Skin of body (tissue), 2 donors: ENCODE measurements around the gene ATP5F1D. TPM values are rescaled to one million over a fixed set of nuclear protein-coding genes. Genes with fewer than 3 reads are reported as not detected.

Experiments
- DNase-seq: peaks from one replicate; lab custom pipeline; 2025; lab: John Stamatoyannopoulos, UW
- total RNA-seq: library from RNA; depleted of rRNA; stranded (reverse); fragments of >200 nt; gene quantifications from one replicate; pipeline ENCODE4 v1.2.3, GENCODE V29; 2014

The ATP5F1D gene
- total RNA-seq, 1 donor from 2014 or later, result 22.9 TPM

GRCh38 chr19:1220976-1221903, 20.3 kb upstream of the ATP5F1D start:
- no peak for DNase-seq

DNA sequence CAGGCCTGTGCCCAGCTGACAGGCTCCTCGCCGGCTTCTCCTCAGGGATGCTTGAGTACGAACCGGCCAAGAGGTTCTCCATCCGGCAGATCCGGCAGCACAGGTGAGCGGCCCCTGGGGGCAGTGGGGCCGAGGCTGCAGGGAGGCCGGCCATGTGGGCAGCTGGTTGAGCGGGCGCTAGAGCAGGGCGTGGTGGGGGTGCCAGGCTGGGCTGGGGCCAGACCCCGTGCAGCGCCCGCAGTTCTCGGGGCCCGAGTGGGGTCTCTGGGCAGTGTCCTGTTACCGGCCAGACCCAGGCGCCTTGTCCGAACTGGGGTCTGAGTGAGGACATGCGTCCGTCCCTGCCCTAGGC, 19.7 kb upstream of the ATP5F1D start:
- no peak for DNase-seq

DNA sequence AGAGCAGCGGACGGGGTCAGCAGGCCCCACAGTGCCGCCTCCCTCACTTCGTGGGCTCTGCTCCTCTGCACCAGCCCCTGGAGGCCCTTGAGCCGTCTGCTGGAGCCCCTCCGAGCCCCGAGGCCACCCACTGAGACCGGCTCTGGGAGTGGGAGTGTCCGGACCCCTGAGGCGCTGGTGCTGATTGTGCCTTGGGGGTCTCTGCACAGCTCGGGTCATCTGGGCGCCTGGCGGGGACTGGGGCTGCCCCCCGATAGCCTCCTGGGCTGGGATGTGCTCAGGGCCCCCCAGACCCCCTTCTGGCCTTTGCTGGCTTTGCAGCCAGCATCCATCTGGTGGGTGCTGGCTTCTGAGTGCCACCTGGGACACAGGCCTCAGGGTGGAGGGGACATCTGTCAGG, 19.2 kb upstream of the ATP5F1D start:
- DNase-seq, result no peak

GRCh38 chr19:1223018-1223855, 18.3 kb upstream of the ATP5F1D start:
- no peak for DNase-seq

DNA sequence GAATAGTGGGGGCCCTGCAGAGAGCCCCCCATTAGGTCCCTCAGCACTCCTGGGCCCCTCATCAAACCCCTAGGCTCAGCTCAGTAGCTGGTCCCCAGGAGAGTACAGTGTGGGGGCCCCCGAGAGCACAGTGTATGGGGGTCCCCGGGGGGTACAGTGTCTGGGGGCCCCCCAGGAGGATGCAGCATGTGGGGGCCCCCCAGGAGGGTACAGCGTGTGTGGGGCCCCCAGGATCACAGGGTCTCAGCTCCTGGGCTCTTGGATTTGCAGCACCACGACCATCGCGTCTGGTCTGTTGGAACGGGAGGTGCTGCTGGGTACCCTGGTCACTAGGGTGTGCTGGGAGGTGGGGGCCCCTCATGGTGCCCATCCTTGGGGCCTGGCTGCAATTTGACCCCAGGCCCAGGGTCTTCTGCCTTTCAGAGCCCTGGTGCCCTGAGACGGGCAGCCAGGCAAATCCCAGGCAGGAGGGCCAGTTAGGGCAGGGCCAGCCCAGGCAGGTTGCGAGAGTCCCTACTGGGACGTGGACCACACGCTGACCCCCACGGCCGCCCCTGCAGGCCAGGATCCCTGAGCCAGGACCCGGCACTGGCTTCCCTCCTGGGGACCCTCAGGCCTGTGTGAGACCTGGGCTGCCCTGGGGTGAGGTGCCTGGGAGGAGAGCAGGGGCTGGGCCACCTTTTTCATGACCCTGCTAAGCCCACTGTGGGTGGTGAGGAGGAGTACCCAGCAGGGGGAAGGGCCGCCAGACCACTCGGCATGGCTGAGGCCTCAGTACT, 17.3 kb upstream of the ATP5F1D start:
- no peak for DNase-seq

GRCh38 chr19:1224847-1225246, 16.7 kb upstream of the ATP5F1D start:
- no peak for DNase-seq

DNA sequence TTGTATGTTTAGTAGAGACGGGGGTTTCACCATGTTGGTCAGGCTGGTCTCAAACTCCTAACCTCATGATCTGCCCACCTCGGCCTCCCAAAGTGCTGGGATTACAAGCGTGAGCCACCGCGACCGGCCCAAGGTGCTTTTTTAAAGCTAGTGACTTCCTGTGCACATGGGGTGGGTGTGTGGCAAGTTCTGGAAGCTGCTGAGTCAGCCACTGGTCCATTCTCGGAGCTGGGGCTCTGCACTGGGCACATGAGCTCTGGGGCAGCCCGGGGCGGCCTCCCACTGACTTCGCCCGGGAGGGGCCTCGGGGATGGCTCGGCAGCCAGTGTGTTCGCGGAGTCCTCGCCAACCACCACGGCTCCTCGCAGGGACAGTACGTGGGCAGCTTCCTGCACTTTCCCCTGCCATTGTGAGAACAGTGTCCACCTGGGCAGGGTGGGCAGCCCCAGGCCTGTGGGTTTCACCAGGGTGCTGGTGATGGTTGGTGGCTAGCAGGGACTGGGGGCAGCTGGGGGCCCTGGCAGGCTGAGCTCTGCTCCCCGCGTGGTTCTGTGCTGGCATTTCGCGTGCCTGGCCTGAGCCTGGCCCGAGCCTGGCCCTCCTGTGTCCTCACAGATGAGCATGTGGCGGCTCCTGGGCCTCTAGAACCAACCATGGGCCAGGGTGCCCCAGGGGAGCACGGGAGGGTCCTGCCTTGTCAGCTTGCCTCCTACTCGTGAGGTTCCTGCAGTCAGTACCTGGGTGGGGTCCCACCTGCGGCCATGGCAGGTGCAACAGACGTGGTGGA, 15.9 kb upstream of the ATP5F1D start:
- DNase-seq, result no peak

GRCh38 chr19:1226227-1226518, 15.4 kb upstream of the ATP5F1D start:
- no peak for DNase-seq

- no peak for DNase-seq
These were observed 14.8 kb upstream of the ATP5F1D start for GRCh38 chr19:1226522-1227303.

DNA sequence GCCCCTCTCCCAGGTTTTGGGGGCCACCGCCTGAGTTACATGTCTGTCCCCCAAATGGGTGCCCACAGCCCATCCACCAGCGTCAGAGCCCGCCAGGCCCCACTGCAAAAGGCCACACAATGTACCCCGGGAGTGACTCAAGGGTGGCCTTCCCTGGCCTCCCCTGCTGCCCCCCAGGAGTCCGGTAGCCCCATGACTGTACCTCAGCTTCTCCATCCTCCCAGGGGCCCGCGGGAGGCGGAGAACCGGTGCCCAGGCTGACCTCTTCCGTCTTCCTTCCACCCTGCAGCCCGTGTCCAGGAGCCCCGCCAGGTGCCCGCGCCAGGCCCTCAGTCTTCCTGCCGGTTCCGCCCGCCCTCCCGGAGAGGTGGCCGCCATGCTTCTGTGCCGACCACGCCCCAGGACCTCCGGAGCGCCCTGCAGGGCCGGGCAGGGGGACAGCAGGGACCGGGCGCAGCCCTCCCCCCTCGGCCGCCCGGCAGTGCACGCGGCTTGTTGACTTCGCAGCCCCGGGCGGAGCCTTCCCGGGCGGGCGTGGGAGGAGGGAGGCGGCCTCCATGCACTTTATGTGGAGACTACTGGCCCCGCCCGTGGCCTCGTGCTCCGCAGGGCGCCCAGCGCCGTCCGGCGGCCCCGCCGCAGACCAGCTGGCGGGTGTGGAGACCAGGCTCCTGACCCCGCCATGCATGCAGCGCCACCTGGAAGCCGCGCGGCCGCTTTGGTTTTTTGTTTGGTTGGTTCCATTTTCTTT, 14.1 kb upstream of the ATP5F1D start:
- DNase-seq, result no peak

GRCh38 chr19:1228161-1228957, 13.2 kb upstream of the ATP5F1D start:
- DNase-seq, result no peak

DNA sequence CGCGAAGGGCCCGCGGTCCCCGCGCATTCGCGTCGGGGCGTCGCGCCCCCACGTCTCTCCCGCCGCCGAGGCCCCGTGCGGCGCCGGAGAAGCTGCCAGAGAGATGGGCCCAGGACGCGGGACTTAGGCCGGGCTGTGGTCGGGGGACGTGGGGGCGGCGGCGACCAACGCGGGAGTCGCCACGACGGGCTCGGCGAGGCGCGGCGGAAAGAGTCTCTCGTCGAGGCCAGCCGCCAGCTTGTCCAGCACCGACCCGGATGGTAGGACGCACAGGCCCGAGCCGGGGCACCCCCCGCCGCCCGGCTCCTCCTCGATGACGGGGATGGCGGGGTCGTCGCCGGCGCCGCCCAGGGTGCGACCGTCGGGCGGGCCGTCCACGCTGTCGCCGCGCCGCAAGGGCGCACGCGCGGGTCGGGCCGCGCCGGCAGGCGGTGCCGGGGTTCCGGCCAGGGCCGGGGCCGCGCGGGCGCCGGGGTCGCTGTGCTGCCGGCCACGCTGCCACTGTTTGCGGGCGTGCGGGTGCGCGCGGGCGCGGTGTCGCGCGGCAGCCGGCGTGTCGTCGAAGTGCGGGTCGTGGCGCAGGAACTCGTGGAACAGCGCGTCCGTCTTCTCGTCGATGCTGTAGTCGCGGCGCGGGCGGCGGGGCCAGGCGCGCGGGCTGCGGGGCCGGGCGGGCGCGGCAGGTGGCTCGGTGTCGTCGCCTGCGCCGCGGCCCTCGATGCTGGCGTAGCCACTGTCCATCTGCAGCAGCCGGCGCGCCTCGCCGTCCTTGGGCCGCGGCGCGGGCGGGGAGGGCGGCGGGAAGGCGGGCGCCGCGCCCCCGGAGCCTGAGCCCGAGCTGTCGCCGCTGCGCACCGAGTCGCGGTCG, 12.3 kb upstream of the ATP5F1D start:
- DNase-seq, result no peak

- no peak for DNase-seq
These were observed 11.4 kb upstream of the ATP5F1D start for GRCh38 chr19:1229924-1230782.

DNA sequence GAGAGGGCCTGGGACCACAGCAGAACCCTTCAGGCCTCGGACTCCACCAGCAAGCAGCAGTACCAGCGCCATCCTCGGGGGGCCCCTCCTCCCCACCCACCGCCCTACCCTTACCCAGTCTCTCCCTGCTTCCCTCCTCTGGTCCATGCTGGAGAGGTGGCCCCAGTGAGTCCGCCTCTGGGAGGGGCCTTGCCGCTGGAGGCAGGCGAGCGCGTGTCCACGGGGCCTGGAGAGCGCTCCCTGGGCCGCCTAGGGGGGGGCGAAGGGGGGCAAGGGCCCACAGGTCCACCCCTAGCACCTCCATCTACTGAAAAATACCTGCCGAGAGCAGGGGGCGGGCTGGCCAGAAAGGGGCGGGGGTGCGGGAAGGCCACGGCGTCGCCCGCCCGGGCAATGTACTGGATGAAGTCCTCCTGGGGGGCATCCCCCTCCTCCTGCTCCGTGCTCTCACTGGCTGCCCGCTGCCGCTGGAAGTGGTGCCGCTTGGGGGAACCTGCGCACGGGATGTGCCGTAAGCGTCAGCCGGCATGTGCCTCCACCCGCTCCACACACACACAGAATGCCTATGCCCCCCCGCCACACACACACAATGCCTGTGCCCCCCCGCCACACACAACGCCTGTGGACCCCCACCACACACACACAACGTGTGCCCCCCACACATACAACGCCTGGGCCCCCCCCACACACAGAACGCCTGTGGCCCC, 10.6 kb upstream of the ATP5F1D start:
- no peak for DNase-seq

DNA sequence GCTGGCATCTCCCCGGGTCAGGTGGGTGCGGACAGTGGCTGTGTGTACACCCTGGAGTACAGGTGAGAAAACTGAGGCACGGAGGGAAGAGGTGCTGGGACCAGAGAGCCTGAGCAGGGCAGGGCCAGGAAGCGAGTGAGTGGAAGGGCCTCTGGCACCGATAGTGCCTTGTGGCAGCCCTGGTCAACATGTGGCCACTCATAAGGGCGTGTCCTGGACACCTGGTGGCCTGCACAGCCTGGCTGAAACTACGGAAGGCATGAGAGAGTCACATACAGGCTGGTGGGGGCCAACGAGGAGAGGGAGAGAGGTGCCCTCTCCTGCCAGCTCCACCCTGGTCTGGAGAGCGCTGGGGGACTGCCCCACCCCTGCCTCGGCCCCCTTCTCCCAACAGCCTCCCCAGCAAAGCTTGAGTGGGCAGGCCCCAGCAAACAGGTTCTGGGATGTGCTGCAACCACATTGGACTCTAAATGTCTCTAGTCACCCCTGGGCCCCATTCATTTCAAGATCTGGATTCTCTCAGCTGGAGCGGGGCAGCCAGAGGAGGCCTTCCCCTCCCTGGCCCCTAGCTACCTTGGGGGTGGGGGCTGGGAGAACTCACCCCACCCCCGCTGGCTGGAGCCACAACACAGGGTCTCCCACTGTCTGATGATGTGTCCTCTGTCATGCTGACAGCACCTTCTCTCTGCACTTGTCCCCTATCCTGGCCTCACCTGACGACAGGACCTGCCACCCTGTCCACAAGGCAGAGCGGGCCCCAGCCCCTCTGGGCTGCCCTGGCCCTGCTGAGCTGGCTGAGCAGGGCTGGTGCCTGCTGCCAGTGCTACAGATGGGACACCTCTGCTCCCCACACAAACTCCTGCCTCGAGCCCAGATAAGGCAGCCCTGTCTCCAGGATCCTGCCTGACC, 9.6 kb upstream of the ATP5F1D start:
- DNase-seq, result no peak
